HG02763 (cell line): ENCODE measurements around the gene CEP63.

ENCODE experiments used
- ATAC-seq: cut with Tn5 transposase; IDR thresholded peaks from one replicate; pipeline ENCODE4 v1.9.1; 2021; ENCODE audit warnings: mild to moderate bottlenecking, moderate library complexity; ENCODE audit not compliant: unreplicated experiment

CEP63 gene

GRCh38 chr3:134622806-134623365, 137.0 kb downstream of the CEP63 start:
- no peak for ATAC-seq

- no peak for ATAC-seq
These were observed 137.9 kb downstream of the CEP63 start for GRCh38 chr3:134623615-134624245.
